ENCODE data around the gene MYO16. TPM values are rescaled to one million over a fixed set of nuclear protein-coding genes. Genes with fewer than 3 reads are reported as not detected.

The MYO16 gene
- total and polyA plus RNA-seq, 2 experiments from 2014 or later, result 0.13 to 0.23 TPM

DNA sequence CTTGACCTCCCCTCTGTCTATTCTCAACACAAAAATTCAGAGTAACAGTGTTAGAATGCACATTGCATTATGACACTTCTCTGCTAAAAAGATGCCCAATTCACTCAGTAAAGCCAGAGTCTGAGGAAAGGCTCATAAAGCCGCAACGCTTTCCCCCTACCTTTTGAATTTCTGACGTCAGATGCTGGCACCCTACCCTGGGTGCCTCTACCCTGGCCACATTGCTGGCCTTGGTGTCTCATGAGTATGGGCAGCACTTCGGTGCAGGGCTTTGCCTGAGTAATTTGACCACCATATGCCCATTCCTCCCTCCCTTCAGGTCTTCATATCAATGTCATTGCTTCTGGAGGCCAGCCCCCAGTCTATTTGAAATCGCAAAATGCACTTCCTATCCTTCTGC, 229.3 kb downstream of the MYO16 start:
- WGBS (ENCODE audit: low lambda C conversion rate, missing lambda C conversion rate), result 88% methylated on average over 5 of the region's 5 CpGs
- no peaks in the 10 kb centered on the region for H3K79me2 ChIP-seq
- no peaks in the 10 kb centered on the region for H4K20me1 ChIP-seq (ENCODE audit: insufficient read depth, poor library complexity, severe bottlenecking)
- no peaks in the 10 kb centered on the region for H3K27me3 ChIP-seq
- no peak overlapping the region for H3K27ac ChIP-seq
- no peak for DNase-seq (ENCODE audit: low spot score)
- TF ChIP-seq, protein P1, sequence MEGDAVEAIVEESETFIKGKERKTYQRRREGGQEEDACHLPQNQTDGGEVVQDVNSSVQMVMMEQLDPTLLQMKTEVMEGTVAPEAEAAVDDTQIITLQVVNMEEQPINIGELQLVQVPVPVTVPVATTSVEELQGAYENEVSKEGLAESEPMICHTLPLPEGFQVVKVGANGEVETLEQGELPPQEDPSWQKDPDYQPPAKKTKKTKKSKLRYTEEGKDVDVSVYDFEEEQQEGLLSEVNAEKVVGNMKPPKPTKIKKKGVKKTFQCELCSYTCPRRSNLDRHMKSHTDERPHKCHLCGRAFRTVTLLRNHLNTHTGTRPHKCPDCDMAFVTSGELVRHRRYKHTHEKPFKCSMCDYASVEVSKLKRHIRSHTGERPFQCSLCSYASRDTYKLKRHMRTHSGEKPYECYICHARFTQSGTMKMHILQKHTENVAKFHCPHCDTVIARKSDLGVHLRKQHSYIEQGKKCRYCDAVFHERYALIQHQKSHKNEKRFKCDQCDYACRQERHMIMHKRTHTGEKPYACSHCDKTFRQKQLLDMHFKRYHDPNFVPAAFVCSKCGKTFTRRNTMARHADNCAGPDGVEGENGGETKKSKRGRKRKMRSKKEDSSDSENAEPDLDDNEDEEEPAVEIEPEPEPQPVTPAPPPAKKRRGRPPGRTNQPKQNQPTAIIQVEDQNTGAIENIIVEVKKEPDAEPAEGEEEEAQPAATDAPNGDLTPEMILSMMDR (IDR thresholded peaks at IDR 0.05; ENCODE audit: poor library complexity), result no peak
- no peak for TF ChIP-seq EZH2phosphoT487 (IDR thresholded peaks at IDR 0.05; ENCODE audit: low read depth, severe bottlenecking, unreplicated experiment)
- TF ChIP-seq EZH2 (IDR thresholded peaks at IDR 0.05; ENCODE audit: borderline replicate concordance), result no peak
- peaks cover 8% of the 10 kb centered on the region for H3K4me1 ChIP-seq (ENCODE audit: insufficient read depth)
- H3K36me3 ChIP-seq (replicated peaks; ENCODE audit: insufficient read depth, low read depth), result no peaks in the 10 kb centered on the region
- no peaks in the 10 kb centered on the region for H3K9me3 ChIP-seq (ENCODE audit: low read depth)
- no peaks in the 10 kb centered on the region for H3K9me2 ChIP-seq (replicated peaks; ENCODE audit: insufficient read depth)
- no peak overlapping the region for H2AFZ ChIP-seq
- H3K4me2 ChIP-seq, result no peak overlapping the region
- H3K4me3 ChIP-seq, result no peak overlapping the region

DNA sequence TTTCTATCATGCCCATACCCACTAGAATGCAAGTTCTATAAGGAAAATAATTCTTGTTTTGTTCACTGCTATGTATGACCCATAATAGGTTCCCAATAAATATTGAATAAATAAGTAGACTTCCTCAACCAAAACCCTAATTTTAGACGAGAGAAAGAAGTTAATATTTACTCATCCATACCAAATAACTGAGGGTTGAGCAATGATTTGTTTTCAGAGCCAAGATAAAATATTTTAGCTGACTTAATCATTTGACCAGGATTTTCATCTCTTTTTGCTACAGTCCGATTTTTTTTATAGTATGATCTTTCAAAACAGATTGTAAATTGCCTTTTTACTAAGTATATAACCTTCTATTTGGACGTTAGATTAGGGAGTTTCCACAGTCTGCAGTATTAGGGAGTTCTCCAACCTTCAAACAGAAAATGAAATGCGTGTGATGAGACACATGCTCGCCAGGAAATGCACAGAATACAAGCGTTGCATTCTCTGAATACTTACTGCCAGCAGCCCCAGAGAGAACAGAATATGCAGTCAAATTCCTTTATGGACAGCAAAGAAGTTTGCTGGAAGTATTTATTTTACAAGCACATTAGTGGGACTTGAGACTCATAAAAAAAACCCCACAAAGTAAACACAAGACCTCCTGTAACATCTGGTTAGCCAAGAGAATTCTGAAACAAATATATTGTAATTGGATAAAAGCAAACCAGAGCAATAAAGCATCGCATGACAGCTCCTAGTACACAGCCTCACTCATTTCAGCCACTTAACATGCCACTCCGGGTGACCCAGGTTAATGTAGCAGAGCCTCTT, 230.0 kb downstream of the MYO16 start:
- Histone ChIP-seq H2AFZ (no peak overlapping the region), H3K9me2 (replicated peaks; ENCODE audit: insufficient read depth) (no peaks in the 10 kb centered on the region), H3K9me3 (ENCODE audit: low read depth) (no peaks in the 10 kb centered on the region), H4K20me1 (ENCODE audit: insufficient read depth, poor library complexity, severe bottlenecking) (no peaks in the 10 kb centered on the region), H3K4me2 (peak overlapping the region; percentile 24), H3K36me3 (replicated peaks; ENCODE audit: insufficient read depth, low read depth) (no peaks in the 10 kb centered on the region), H3K27me3 (no peaks in the 10 kb centered on the region), H3K4me3 (no peak overlapping the region), H3K4me1 (ENCODE audit: insufficient read depth) (peaks cover 8% of the 10 kb centered on the region), H3K79me2 (no peaks in the 10 kb centered on the region), H3K27ac (peak overlapping the region; percentile 33)
- WGBS (ENCODE audit: low lambda C conversion rate, missing lambda C conversion rate), result 14% methylated on average over 8 of the region's 8 CpGs
- TF ChIP-seq, protein P1 (IDR thresholded peaks at IDR 0.05; ENCODE audit: poor library complexity), result no peak
- TF ChIP-seq EZH2 (IDR thresholded peaks at IDR 0.05; ENCODE audit: borderline replicate concordance), result no peak
- no peak for TF ChIP-seq EZH2phosphoT487 (IDR thresholded peaks at IDR 0.05; ENCODE audit: low read depth, severe bottlenecking, unreplicated experiment)
- DNase-seq (ENCODE audit: low spot score), result peak; percentile 49

DNA sequence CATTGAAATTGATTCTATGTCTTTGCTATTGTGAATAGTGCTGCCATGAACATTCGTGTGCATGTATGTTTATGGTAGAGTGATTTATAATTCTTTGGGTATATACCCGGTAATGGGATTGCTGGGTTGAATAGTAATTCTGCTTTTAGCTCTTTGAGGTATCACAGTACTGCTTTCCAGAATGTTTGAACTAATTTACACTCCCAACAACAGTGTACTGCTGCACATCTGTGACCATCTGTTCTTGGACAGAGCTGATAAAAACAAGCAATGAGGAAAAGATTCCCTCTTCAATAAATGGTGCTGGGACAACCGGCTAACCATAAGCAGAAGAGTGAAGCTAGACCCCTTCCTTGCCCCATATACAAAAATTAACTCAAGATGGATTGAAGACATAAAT, 231.0 kb downstream of the MYO16 start:
- Histone ChIP-seq H3K9me3 (ENCODE audit: low read depth) (no peaks in the 10 kb centered on the region), H3K27ac (peak overlapping the region; percentile 22), H3K4me2 (no peak overlapping the region), H3K9me2 (replicated peaks; ENCODE audit: insufficient read depth) (no peaks in the 10 kb centered on the region), H4K20me1 (ENCODE audit: insufficient read depth, poor library complexity, severe bottlenecking) (no peaks in the 10 kb centered on the region), H3K4me1 (ENCODE audit: insufficient read depth) (peaks cover 8% of the 10 kb centered on the region), H3K27me3 (no peaks in the 10 kb centered on the region), H2AFZ (no peak overlapping the region), H3K4me3 (no peak overlapping the region), H3K79me2 (no peaks in the 10 kb centered on the region), H3K36me3 (replicated peaks; ENCODE audit: insufficient read depth, low read depth) (no peaks in the 10 kb centered on the region)
- TF ChIP-seq EZH2phosphoT487 (IDR thresholded peaks at IDR 0.05; ENCODE audit: low read depth, severe bottlenecking, unreplicated experiment) (no peak), EZH2 (IDR thresholded peaks at IDR 0.05; ENCODE audit: borderline replicate concordance) (no peak)
- TF ChIP-seq, protein P1 (IDR thresholded peaks at IDR 0.05; ENCODE audit: poor library complexity), result no peak
- WGBS (ENCODE audit: low lambda C conversion rate, missing lambda C conversion rate), result 59% methylated on average over 3 of the region's 3 CpGs
- no peak for DNase-seq (ENCODE audit: low spot score)

All from hepatocyte (in vitro differentiated cells).